Globus pallidus (tissue), 1 donor: ENCODE results near the gene XPC.
"Not testable (repeated sequence)": the region's sequence is repeated elsewhere in the genome, so short reads cannot be mapped to it uniquely, and the experiment has no call there.

Experiments used
- DNase-seq: peaks from one replicate; pipeline ENCODE4 v3.0.0-alpha.2; 2015; ENCODE audit warnings: low spot score

XPC gene

DNA sequence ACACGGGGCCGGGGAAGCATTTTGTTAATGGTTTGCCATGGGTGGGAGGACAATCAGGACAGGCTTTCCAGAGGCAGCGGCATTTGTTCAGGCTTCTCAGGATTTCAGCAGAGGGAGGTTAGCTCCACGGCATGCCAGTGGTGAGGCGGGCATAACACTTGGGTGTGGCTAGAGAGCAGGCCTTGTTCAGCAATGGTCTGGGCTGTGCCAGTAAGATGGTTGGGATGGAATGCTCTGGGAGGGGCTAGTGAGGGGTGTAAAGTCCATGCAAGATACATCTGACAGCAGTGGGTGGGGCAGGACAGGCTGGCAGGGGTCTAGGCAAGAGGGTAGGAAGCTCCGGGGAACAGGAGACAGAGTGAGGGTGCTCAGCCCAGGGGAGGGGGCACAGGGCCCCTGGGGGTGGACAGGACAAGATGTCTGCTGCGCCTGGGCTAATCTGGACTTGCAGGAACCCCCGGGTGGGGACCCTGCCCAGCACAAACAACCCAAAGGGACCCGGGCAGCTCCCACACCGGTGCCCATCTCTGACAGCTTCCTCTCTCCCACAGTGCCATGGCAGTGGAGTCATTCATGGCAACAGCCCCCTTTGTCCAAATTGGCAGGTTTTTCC, 45.1 kb downstream of the XPC start:
- DNase-seq: no peak

- no peak for DNase-seq
Measured at GRCh38 chr3:14132689-14133088, 45.7 kb downstream of the XPC start.

DNA sequence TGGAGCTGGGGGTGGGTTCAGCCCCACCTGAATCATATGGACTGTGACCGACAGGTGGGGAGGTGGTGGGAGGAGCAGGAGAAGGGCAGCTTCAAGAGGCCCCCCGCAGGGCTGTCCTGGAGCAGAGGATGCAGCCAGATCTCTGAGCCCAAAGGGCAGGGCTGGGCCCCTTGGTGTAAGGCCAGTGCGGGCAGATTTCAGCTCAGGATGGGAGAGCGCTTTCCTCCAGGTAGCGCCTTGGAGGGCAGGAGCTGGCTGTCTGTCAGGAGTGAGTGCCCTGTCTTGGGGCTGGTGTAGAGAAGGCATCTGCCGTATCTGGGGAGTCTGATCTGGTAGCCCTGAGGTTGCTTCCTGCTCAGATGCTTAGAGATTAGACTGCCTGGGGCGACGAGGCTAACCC, 46.3 kb downstream of the XPC start:
- no peak for DNase-seq

DNA sequence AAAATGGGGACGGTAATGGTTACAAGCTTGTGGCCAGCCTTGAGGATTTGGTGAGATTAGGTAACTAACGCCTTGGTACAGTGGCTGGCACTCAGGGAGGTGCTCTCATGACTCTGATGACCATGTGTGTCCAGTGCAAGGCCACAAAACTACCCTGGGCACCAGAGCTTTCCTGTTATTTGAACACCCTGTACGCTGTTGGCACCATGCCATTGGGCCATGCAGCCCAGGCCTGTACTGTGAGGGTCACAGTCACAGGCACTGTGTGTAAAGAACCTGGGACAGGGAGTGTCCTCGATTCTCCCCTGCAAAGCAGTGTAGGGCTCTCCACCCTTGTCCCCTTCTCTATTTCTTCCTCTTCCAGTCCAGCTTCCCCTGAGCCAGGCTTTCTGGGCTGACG, 47.3 kb downstream of the XPC start:
- no peak for DNase-seq

DNA sequence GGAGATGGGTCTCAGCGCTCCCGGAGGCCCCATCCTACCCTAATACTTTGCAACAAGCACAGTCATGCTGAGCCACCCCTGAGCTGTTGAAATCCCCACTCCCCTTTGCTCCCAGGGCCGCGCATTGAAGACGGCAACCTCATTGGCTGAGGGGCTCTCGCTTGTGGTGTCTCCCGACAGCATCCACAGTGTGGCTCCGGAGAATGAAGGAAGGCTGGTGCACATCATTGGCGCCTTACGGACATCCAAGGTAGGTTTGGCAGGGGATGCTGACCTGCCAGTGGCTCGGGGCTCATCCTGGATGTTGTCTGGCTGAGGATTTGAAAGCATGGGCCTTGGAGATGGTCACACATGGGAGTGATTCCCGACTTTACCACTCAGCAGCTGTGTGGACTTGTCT, 47.7 kb downstream of the XPC start:
- no peak for DNase-seq

DNA sequence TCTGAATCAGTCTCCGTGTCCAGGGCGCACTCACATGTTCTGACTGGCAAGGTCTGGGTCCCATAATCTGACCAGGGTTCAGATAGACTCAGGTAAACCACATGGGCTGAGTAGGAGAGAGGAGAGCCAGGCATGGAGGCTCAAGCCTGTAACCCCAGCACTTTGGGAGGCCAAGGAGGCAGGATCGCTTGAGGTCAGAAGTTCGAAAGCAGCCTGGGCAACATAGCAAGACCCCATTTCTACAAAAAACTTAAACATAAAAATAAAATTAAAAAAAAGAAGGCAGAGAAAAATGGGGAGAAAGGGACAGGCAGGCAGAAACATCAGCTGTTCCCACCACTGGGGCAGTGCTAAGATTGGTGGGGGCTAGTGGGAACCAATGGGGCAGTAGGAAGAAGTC, 48.2 kb downstream of the XPC start:
- DNase-seq: no peak

- DNase-seq: no peak
Measured at GRCh38 chr3:14129296-14129695, 49.1 kb downstream of the XPC start.

- DNase-seq: no peak
Measured at GRCh38 chr3:14128724-14129123, 49.7 kb downstream of the XPC start.

DNA sequence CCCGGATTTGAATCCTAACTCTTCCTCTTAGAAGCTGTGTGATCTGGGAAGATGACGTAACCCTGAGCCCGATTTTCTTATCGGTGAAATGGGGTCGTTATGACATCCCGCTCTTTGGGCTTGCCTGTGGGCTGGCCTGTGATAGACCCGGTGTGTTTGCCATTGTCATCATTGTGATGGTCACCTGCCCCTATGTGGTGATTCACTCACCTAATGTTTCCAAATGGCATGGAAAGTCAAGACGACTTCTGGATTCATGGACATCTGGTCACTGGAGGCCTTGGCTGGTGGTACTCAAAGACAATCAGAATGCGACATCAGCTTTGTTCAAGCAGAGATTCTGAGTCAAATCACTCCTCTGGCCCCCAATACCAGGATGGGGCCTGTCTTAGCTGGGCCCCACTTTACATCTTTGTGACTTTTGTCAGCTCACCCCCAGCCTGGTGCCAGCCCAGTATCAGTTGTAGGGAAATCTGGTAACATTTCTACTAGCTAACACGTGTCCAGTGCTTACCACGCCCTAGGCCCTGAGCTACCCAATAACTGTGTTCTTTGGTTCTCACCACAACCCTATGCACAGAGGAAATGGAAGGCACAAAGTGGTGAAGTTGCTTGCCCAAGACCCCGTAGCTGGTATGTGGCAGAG, 50.8 kb downstream of the XPC start:
- no peak for DNase-seq

DNA sequence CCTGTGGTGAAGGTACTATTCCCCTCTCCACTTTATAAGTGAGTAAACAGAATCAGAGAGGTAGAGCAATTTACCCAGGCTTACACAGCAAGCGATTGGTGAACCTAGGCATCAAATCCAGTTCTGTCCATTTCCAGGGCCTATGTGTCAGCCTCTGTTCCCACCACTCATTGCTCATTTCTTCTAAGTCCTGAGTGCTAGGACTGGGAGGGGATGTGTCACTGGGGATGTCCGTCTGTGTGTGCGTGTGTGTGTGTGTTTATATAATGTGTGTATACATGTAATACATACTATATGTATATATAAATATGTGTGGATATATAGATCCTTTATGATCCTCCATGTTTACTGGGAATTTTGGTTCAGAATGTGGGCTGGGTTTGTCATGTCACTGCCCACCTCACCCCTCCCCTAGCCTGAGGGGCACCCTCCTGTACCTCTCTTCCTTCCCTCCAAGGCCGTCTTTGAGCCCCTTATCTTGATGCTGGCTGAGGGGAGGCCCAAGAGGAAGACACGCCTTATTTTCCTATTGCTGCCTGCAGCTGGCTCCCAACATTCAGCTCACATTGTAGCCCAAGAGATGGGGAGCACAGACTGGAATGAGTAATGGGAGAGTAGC, 51.4 kb downstream of the XPC start:
- DNase-seq: no peak

DNA sequence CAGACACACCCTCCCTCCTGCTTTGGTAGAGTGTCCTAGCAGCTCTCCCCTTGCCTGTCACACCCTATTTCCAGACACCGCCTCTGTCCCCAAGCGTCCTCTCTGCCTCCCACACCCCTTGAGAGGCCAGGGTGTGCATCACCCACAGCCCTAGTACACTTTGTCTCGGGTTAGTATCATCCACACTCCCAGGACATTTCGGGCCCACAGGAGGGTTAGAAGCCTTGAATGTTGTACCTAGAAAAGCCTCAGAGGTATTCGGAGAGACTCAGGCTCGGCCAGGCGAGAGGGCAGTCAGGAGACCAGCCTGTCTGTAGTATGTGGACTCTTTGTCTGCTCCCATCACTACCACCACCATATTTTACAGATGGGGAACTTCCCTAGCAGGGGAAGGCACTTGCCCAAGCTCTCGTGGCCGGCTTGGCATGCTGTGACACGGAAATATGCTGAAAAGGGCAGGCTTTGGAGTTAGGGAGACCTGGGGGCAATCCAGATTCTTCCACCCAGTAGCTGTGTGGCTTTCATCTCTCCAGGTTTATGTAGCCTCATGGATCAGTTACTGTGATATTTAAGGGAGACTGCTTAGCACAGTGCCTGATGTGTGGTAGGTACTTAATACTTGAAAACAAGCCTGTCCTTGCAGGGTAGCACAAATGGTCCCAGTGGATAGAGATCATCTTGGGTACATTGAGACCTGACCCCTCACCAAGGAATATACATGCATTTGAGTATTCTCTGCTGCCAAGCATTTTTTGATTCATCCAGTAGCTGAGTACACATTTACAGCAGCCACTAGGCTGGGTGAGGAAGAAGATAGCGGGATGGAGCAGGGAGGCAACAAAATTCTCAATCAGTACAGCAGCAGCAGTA, 52.1 kb downstream of the XPC start:
- DNase-seq: no peak

DNA sequence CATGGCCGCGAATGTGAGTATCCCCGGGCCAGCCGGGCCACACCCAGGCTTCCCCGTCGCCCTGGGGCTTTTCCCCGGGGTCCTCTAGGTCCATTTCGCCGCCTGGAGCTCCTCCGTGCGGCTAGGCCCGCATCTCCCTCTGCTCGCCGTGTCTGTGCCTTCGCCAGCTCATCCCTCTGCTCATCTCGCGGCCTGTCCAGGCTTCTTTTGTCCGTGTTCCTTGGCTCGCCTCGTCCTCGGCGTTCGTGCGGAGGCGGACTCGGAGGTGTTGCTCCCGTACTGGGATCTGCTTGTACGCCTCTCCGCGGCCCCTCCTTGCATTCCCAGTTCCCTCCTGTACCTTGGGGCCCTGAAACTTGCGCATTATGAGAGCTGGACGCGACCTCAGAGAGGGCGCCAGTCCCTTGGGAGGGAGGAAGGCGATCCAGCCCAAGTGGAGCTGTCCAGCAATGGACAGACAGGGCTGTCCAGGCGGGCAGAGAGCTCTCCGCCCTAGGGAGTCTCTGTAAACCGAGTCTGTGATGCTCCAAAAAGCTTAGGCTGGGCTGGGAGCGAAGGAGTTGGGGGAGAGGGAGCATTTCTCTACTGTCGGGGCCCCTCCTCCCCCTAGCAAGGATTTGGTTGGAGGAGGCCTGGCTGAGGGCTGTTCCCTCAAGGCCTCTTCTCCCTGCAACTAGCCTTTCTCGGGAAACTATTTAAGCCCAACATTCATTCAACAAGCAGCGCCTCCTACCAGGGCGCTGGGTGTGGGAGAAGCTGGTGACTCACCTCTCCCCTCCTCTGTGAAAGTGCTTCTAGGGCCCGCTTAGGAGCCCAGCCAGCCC, 53.0 kb downstream of the XPC start:
- no peak for DNase-seq

- peak; percentile 100 for DNase-seq
Measured at GRCh38 chr3:14124615-14125192, 53.7 kb downstream of the XPC start, which contains the start of the genes CHCHD4 and TMEM43. CHCHD4 (minus strand) TSS chr3:14124870; CDS start chr3:14124676, 194 bp downstream. TMEM43 (plus strand) TSS chr3:14125052; CDS start chr3:14125194, 142 bp downstream.

- DNase-seq: peak; percentile 78
Measured at GRCh38 chr3:14124223-14124614, 54.2 kb downstream of the XPC start.

- no peak for DNase-seq
Measured at GRCh38 chr3:14123308-14124222, 54.8 kb downstream of the XPC start.

GRCh38 chr3:14122301-14122700, 56.1 kb downstream of the XPC start:
- DNase-seq: no peak

GRCh38 chr3:14121859-14122258, 56.5 kb downstream of the XPC start:
- no peak for DNase-seq

- not testable (repeated sequence) for DNase-seq
Measured at GRCh38 chr3:14120921-14121448, 57.4 kb downstream of the XPC start.

DNA sequence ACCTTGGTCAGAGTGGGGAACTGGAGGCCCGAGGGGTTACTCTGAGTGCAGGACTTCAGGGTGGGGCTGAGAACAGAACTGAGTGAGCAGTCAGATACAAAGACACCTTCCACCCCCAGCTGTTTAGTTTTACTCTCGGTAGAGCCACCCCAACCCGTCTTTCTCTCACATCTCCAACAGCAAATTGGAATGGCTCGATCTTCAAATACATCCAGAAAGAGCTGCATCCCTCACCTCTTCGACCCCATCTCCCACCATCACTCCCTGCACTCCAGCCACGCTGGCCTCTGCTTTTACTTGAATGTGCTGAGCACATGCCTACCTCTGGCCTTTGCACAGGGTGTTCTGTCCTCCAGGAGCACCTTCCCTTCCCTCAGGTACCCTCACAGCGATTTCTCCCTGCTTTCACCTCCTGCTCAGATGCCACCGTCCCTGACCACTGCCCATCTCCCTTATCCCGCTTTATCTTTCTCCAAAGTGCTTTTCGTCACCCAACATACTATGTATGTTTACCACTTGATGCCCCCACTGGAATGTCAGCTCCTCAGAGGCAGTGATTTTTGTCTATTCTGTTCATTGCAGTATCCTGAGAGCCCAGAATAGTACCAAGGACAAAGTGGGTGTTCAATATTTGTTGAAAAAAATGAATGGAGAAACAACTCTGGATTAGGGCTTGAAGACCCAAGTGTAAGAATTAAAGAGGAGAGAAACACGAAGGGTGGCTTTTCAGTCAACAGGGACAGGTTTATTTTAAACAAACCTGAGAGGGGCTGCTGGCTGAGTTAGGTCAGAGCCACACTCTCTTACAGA, 58.1 kb downstream of the XPC start:
- DNase-seq: no peak
